HUES64 (cell line): ENCODE measurements around the gene FIZ1.
"Not testable (repeated sequence)": the region's sequence is repeated elsewhere in the genome, so short reads cannot be mapped to it uniquely, and the experiment has no call there.

Source experiments
- H3K27ac ChIP-seq: 2 replicates; pipeline ENCODE4 v1.7.0; 2013; ENCODE audit warnings: low read depth, low read length, inconsistent platforms
- H3K27me3 ChIP-seq: 2 replicates; pipeline ENCODE4 v1.6.1; 2013; ENCODE audit warnings: mild to moderate bottlenecking, low read length; ENCODE audit not compliant: insufficient read depth
- H3K36me3 ChIP-seq: 2 replicates; pipeline ENCODE4 v1.6.1; 2013; ENCODE audit warnings: mild to moderate bottlenecking, low read length; ENCODE audit not compliant: insufficient read depth
- H3K4me1 ChIP-seq: 2 replicates; pipeline ENCODE4 v1.6.1; 2013; ENCODE audit warnings: mild to moderate bottlenecking, low read length, moderate library complexity; ENCODE audit not compliant: insufficient read depth
- H3K4me3 ChIP-seq: 2 replicates; pipeline ENCODE4 v1.5.1; 2013; ENCODE audit warnings: mild to moderate bottlenecking, low read length, moderate library complexity
- H3K9ac ChIP-seq: 2 replicates; pipeline ENCODE4 v1.6.1; 2013; ENCODE audit warnings: mild to moderate bottlenecking, low read depth, low read length
- H3K9me3 ChIP-seq: 2 replicates; pipeline ENCODE4 v1.6.1; 2013; ENCODE audit warnings: low read depth, low read length; ENCODE audit not compliant: insufficient read depth
- WGBS: fragments of 150-250, 120-280 bp; methylation state at CpG from one replicate; pipeline ENCODE4 v1.1.7; 2013; ENCODE audit warnings: missing lambda C conversion rate; 5-methylcytosine and 5-hydroxymethylcytosine counted together

Gene FIZ1

DNA sequence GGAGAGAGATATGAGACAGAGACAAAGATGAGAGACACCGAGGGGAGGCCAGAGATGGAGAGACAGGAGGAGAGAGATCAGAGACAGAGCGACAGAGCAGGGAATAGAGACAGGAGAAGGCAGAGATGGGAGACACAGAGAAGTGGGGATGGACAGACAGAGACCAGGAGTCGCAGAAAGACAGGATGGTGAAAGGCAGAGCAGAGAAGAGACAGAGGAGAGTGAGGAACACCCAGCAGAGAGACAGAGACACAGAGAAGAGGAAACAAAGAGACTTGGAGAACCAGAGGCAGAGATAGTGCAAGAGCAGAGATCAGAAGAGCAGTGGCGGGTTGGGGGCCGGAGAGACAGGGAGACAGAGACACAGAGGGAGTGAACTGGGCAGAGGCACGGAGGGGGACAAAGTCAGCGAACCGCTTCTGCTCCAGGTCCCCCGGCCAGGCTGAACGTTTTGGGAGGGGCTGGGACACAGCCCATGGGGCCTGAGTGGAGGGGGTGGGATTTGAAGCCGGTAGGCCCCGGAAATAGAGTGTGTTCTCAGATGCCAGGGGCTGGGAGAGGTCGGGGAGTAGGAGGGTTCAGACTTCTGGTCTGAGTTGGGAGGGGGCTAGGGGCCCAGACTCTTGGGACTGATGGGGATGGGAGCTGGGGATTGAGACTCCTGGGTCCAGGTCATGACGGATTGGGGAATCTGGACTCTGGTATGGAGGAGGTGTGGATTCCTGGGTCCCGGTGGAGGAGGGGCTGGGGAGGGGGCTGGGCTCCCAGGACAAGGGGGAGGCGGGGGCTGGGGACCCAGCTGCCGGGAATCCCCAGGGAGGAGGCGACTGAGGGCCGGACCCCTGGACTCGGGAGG, 19.3 kb downstream of the FIZ1 start:
- H3K36me3 ChIP-seq, result peaks cover 15% of the 10 kb centered on the region
- peak overlapping the region; percentile 90 for H3K27ac ChIP-seq
- H3K9me3 ChIP-seq, result no peaks in the 10 kb centered on the region
- no peaks in the 10 kb centered on the region for H3K4me1 ChIP-seq
- WGBS, result 15% methylated on average over 20 of the region's 20 CpGs
- peak overlapping the region; percentile 84 for H3K9ac ChIP-seq
- H3K4me3 ChIP-seq, result peak overlapping the region; percentile 76
- no peaks in the 10 kb centered on the region for H3K27me3 ChIP-seq

DNA sequence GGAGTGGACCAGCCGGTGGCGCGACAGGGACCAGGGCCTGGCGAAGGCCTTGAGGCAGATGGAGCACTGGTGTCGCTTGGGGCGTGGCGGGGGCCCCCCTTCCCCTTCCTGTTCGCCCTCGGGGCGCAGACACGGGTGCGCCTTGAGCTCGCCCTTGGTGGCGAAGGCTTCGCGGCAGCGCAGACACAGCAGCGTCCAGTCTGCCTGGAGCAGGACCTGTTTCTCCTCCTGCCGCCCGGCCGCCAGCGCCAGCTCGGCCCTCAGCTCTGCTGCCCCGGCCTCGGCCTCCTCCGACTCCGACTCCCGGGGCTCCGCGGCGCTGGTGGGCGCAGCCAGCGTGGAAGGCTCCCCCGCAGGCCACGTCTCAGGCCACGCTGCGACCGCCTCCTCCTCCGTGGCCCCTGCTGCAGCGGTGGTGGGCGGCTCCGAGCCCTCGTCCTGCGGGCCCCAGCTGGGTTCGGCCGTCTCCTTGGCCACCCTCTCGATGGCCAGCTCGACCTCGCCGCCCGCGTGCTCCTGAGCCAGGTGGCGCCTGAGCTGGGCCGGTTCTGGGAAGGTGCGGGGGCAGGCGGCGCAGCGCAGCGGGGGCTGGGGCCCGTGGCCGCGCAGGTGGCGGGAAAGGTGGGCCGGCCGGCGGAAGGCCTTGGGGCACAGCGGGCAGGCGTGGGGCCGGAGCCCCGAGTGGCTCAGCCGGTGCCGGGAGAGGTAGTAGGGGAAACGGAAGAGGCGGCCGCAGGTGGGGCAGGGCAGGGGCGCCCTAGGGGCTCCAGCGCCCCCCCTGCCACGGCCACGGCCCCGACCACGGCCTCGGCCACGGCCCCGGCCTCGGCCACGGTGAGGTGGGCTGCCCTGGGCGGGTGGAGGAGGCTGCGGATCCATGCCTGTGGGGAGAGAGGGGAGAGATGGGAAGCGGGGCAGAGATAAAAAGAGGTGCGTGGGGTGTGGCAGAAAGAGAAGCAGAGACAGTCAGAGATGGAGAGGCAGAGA, 20.3 kb downstream of the FIZ1 start:
- Histone ChIP-seq H3K27me3 (no peaks in the 10 kb centered on the region), H3K9me3 (no peaks in the 10 kb centered on the region), H3K4me3 (peak overlapping the region; percentile 76), H3K9ac (no peak overlapping the region; the same call in 1 of the 2 replicates), H3K27ac (no peak overlapping the region), H3K4me1 (no peaks in the 10 kb centered on the region), H3K36me3 (peaks cover 15% of the 10 kb centered on the region)
- WGBS, result 96% methylated on average over 90 of the region's 90 CpGs

DNA sequence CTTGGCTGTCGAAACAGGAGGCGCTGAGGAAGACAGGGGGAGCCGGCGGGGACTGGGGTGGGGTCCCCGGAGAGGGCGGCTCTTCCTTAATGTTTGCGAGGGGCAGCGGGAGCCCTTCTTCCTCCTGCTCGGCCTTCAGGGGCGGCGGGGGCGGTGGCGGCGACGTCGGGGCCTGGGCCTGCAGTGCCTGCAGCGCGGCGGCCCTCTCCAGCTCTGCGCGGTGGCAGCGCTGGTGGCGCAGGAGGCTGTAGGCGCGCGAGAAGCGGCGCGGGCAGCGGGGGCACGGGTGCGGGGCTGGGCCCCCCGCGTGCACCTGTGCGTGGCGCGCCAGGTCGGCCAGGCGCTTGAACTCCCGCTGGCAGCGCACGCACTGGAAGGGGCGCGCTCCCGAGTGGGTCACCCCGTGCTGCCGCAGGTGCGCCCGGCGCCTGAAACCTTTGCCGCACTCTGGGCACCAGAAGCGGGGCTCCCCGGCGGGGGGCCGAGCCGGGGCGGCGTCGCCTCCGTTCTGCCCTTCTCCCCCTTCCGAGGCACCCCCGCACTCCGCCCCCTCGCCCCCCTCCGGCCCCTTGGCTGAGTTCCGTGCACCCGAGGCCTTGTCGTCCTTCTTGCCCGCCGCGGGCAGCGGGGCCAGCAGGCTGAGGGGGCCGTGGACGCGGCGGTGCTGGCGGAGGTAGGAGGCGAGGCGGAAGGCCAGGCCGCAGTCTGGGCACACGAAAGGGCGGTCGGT, 21.1 kb downstream of the FIZ1 start:
- WGBS, result 95% methylated on average over 83 of the region's 83 CpGs
- no peak overlapping the region for H3K4me3 ChIP-seq
- no peak overlapping the region for H3K9ac ChIP-seq
- H3K27ac ChIP-seq, result no peak overlapping the region
- H3K4me1 ChIP-seq, result no peaks in the 10 kb centered on the region
- no peaks in the 10 kb centered on the region for H3K27me3 ChIP-seq
- H3K9me3 ChIP-seq, result no peaks in the 10 kb centered on the region
- H3K36me3 ChIP-seq, result peaks cover 15% of the 10 kb centered on the region

DNA sequence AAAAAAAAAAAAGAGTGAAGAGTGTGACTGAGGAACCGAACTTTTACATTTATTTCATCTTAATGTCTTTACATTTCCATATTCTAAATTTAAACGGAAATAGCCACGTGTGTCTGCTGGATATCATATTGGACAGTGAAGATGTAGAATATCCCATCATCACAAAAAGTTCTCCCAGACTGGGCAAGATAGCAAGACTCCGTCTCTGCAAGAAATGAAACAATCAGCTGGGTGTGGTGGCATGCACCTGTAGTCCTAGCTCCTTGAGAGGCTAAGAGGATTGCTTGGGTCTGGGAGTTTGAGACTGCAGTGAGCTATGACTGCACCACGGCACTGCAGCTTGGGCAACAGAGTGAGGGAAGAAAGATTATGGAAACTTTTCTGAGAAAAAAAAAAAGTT, 22.6 kb downstream of the FIZ1 start:
- H3K36me3 ChIP-seq, result peaks cover 15% of the 10 kb centered on the region
- 97% methylated on average over 2 of the region's 5 CpGs for whole genome bisulfite sequencing
- no peak overlapping the region for H3K4me3 ChIP-seq
- H3K27me3 ChIP-seq, result no peaks in the 10 kb centered on the region
- H3K4me1 ChIP-seq, result no peaks in the 10 kb centered on the region
- H3K27ac ChIP-seq, result no peak overlapping the region
- H3K9me3 ChIP-seq, result no peaks in the 10 kb centered on the region
- no peak overlapping the region for H3K9ac ChIP-seq

DNA sequence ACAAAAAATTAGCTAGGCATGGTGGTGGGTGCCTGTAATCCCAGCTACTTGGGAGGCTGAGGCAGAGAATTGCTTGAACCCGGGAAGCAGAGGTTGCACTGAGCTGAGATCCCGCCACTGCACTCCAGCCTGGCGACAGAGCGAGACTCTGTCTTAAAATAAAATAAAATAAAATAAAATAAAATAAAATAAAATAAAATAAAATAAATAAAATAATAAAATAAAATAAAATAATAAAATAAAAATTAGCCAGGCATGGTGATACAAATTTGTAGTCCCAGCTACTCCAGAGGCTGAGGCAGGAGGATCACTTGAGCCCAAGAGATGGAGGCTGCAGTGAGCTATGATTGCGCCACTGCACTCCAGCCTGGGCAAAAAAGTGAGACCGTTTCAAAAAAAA, 25.4 kb downstream of the FIZ1 start:
- not testable (repeated sequence) for H3K27ac ChIP-seq, H3K4me1 ChIP-seq, H3K27me3 ChIP-seq, H3K9me3 ChIP-seq, H3K4me3 ChIP-seq, H3K9ac ChIP-seq
- 98% methylated on average over 3 of the region's 6 CpGs for WGBS
- peaks cover 15% of the 10 kb centered on the region for H3K36me3 ChIP-seq

DNA sequence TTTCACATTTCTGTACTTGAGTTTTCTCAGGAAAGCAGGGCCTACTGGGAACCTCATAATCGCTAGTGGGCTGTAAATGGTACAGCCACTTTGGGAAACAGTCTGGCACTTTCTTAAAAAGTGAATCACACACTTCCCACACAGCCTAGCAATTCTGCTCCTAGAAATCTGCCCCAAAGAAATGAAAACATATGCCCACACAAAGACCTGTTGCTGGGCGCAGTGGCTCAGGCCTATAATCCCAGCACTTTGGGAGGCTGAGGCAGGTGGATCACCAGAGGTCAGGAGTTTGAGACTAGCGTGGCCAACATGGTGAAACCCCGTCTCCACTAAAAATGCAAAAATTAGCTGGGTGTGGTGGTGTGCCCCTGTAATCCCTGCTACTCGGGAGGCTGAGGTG, 29.8 kb downstream of the FIZ1 start:
- not testable (repeated sequence) for H3K4me3 ChIP-seq, H3K27me3 ChIP-seq, H3K27ac ChIP-seq, H3K9ac ChIP-seq, H3K36me3 ChIP-seq, H3K4me1 ChIP-seq, H3K9me3 ChIP-seq
- 95% methylated on average over 5 of the region's 5 CpGs for WGBS

DNA sequence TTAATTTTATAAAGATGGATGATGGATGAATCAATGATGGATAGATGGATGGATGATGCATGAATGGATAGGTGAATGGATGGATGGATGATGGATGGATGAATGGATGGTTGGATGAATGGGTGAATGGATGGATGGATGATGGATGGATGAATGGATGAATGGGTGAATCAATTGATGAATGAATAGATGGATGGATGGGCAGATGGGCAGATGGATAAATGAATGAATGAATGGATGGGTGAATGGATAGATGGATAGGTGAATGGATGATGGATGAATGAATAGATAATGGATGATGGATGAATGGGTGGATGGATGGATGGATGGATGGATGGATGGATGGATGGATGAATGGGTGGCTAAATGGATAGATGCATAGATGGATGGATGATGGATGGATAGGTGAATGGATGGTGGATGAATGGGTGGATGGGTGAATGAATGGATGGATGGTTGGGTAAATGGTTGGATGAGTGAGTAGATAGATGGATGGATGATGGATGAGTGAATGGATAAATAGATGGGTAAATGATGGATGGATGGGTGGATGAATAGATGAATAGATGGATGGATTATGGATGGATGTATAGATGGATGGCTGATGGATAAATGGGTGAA, 31.5 kb downstream of the FIZ1 start:
- Histone ChIP-seq H3K9me3 (no peaks in the 10 kb centered on the region), H3K36me3 (no peaks in the 10 kb centered on the region), H3K27me3 (no peaks in the 10 kb centered on the region; the same call in 1 of the 2 replicates), H3K4me1 (no peaks in the 10 kb centered on the region), H3K4me3 (no peak overlapping the region), H3K9ac (no peak overlapping the region), H3K27ac (no peak overlapping the region)

DNA sequence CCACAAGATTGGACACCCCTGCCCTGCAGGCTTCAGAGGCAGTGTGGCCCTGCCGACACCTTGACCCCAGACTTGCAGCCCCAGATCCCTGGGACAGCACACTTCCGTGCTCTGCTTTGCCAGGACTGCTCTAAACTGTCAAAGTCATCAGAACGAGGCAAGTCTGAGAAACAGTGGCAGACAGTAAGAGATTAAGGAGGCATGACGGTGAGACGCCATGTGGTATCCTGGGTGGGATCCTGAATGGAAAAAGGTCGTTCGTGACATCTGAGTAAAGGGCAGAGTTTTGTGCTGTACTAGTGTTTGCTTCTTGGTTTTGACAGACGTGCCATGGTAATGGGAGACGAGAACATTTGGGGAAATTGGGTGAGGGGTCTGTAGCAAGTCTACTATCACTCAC, 32.5 kb downstream of the FIZ1 start:
- WGBS, result 61% methylated on average over 8 of the region's 9 CpGs
- Histone ChIP-seq H3K4me3 (no peak overlapping the region), H3K9ac (no peak overlapping the region), H3K27ac (no peak overlapping the region), H3K36me3 (no peaks in the 10 kb centered on the region), H3K4me1 (no peaks in the 10 kb centered on the region), H3K27me3 (no peaks in the 10 kb centered on the region; the same call in 1 of the 2 replicates), H3K9me3 (no peaks in the 10 kb centered on the region)

DNA sequence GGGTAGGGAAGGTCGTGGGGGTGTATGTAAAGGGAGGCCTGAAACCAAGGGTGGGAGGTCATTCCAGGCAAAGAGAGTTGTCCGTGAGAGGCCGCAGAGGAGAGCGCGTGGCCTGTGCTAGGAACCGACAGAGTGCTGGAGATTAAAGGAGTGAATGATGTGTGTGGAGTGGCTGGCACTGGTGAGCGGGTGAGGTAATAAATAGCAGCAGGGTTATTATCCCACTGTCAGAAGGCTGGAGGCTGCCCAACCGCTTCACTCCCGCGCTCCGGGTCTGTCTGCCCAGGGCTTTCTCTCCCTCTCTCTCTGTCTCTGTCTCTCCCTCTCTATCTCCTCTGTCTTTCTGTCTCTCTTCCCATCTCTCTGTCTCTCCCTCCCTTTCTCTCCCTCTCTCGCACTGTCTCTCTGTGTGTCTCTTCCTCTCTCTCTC, 36.0 kb downstream of the FIZ1 start:
- 79% methylated on average over 12 of the region's 12 CpGs for WGBS
- Histone ChIP-seq H3K27me3 (no peaks in the 10 kb centered on the region; the same call in 1 of the 2 replicates), H3K27ac (no peak overlapping the region), H3K4me1 (no peaks in the 10 kb centered on the region), H3K36me3 (no peaks in the 10 kb centered on the region), H3K9me3 (no peaks in the 10 kb centered on the region), H3K4me3 (no peak overlapping the region), H3K9ac (no peak overlapping the region)

DNA sequence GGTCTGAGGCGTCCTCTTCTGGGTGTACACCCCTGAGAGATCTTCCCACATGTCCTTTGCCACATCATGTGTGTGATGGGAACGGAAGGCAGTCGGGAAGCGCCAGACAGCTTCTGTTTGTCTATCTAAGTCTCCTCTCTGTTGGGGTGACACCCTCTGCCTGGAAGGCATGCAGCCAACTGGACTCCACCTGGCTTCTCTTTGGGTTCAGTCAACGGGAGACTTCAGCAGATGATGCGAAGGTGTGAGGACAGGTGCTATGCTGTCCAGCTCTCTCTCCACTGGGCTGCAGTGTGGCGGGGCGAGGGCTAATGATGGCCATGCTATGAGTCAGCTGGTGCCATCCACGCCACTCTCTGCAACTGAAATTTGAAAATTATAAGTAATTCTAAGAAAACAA, 39.6 kb downstream of the FIZ1 start:
- Histone ChIP-seq H3K36me3 (no peaks in the 10 kb centered on the region), H3K27me3 (no peaks in the 10 kb centered on the region; the same call in 1 of the 2 replicates), H3K4me3 (no peak overlapping the region), H3K27ac (no peak overlapping the region), H3K9me3 (no peaks in the 10 kb centered on the region), H3K9ac (no peak overlapping the region), H3K4me1 (peaks cover 4% of the 10 kb centered on the region; the same call in 1 of the 2 replicates)
- 89% methylated on average over 8 of the region's 9 CpGs for WGBS
